ENCODE results near the gene CAB39L. TPM values are rescaled to one million over a fixed set of nuclear protein-coding genes. Genes with fewer than 3 reads are reported as not detected.

Gene CAB39L
- total RNA-seq: 4.0 and 5.8 TPM in 2 replicates

GRCh38 chr13:49443704-49444523 lies at the start of gene CAB39L, which contains the start of gene SETDB2:
TSS of gene CAB39L (minus strand) at chr13:49444064. CDS start at chr13:49382910, 61,154 bp downstream.
TSS of gene SETDB2 (plus strand) at chr13:49444274. CDS start at chr13:49451894, 7,620 bp downstream.
- intact Hi-C loops (cut with micrococcal nuclease): loop anchor here (1.0 to 10.0 kb wide), 11 partner anchors 10 to 683 kb away; partner anchors contain the start of genes CDADC1, FNDC3A, KPNA3 and PHF11
- H3K9me3 Mint-ChIP-seq: no peaks in the 10 kb centered on the region
- H3K4me1 Mint-ChIP-seq (ENCODE audit: low read depth): peaks cover 49% of the 10 kb centered on the region
- H3K27ac Mint-ChIP-seq: peak within 1 kb of the TSS; percentile 99
- peaks cover 12% of the 10 kb centered on the region for H3K36me3 Mint-ChIP-seq (ENCODE audit: low read depth)
- H3K4me3 Mint-ChIP-seq (ENCODE audit: low read depth): peak within 1 kb of the TSS; percentile 95
- peak; percentile 99 for DNase-seq (ENCODE audit: low spot score)
- peaks cover 8% of the 10 kb centered on the region for H3K27me3 Mint-ChIP-seq (ENCODE audit: low read depth)

GRCh38 chr13:49488563-49488962 lies 44.7 kb upstream of the CAB39L start:
- intact Hi-C loops (cut with micrococcal nuclease): no loop called here
- H3K4me3 Mint-ChIP-seq (ENCODE audit: low read depth): no peak overlapping the region
- no peak overlapping the region for H3K27ac Mint-ChIP-seq

GRCh38 chr13:49481788-49482187 lies 37.9 kb upstream of the CAB39L start:
- Mint-ChIP-seq H3K36me3 (ENCODE audit: low read depth) (peaks cover 38% of the 10 kb centered on the region), H3K27ac (no peak overlapping the region)

More at GRCh38 chr13:49488563-49488962, 44.7 kb upstream of the CAB39L start:
- no peaks in the 10 kb centered on the region for H3K9me3 Mint-ChIP-seq
- DNase-seq (ENCODE audit: low spot score): no peak
- H3K36me3 Mint-ChIP-seq (ENCODE audit: low read depth): peaks cover 25% of the 10 kb centered on the region
- H3K4me1 Mint-ChIP-seq (ENCODE audit: low read depth): peaks cover 2% of the 10 kb centered on the region
- no peaks in the 10 kb centered on the region for H3K27me3 Mint-ChIP-seq (ENCODE audit: low read depth)

GRCh38 chr13:49476529-49476928 lies 32.7 kb upstream of the CAB39L start:
- intact Hi-C loops (cut with micrococcal nuclease): no loop called here
- no peak overlapping the region for H3K27ac Mint-ChIP-seq
- DNase-seq (ENCODE audit: low spot score): no peak
- H3K36me3 Mint-ChIP-seq (ENCODE audit: low read depth): peaks cover 28% of the 10 kb centered on the region
- H3K4me3 Mint-ChIP-seq (ENCODE audit: low read depth): no peak overlapping the region
- H3K27me3 Mint-ChIP-seq (ENCODE audit: low read depth): no peaks in the 10 kb centered on the region
- no peaks in the 10 kb centered on the region for H3K4me1 Mint-ChIP-seq (ENCODE audit: low read depth)
- no peaks in the 10 kb centered on the region for H3K9me3 Mint-ChIP-seq

More at GRCh38 chr13:49481788-49482187, 37.9 kb upstream of the CAB39L start:
- no peak overlapping the region for H3K4me3 Mint-ChIP-seq (ENCODE audit: low read depth)
- H3K27me3 Mint-ChIP-seq (ENCODE audit: low read depth): no peaks in the 10 kb centered on the region
- no peak for DNase-seq (ENCODE audit: low spot score)
- H3K9me3 Mint-ChIP-seq: no peaks in the 10 kb centered on the region
- H3K4me1 Mint-ChIP-seq (ENCODE audit: low read depth): no peaks in the 10 kb centered on the region
- intact Hi-C loops (cut with micrococcal nuclease): no loop called here

- Mint-ChIP-seq H3K4me1 (ENCODE audit: low read depth) (no peaks in the 10 kb centered on the region), H3K27me3 (ENCODE audit: low read depth) (no peaks in the 10 kb centered on the region)
- intact Hi-C loops (cut with micrococcal nuclease): no loop called here
Observed at GRCh38 chr13:49472186-49472585, 28.3 kb upstream of the CAB39L start.

GRCh38 chr13:49466292-49466838 lies 22.5 kb upstream of the CAB39L start:
- Mint-ChIP-seq H3K4me3 (ENCODE audit: low read depth) (no peak overlapping the region), H3K4me1 (ENCODE audit: low read depth) (no peaks in the 10 kb centered on the region), H3K27me3 (ENCODE audit: low read depth) (no peaks in the 10 kb centered on the region), H3K27ac (no peak overlapping the region), H3K36me3 (ENCODE audit: low read depth) (peaks cover 74% of the 10 kb centered on the region), H3K9me3 (peaks cover 10% of the 10 kb centered on the region)
- no peak for DNase-seq (ENCODE audit: low spot score)
- intact Hi-C loops (cut with micrococcal nuclease): no loop called here

More at GRCh38 chr13:49472186-49472585, 28.3 kb upstream of the CAB39L start:
- no peak for DNase-seq (ENCODE audit: low spot score)
- Mint-ChIP-seq H3K9me3 (no peaks in the 10 kb centered on the region), H3K27ac (no peak overlapping the region), H3K36me3 (ENCODE audit: low read depth) (peaks cover 42% of the 10 kb centered on the region), H3K4me3 (ENCODE audit: low read depth) (no peak overlapping the region)

- Mint-ChIP-seq H3K9me3 (peaks cover 10% of the 10 kb centered on the region), H3K4me3 (ENCODE audit: low read depth) (no peak overlapping the region), H3K36me3 (ENCODE audit: low read depth) (peaks cover 74% of the 10 kb centered on the region), H3K27ac (no peak overlapping the region), H3K27me3 (ENCODE audit: low read depth) (no peaks in the 10 kb centered on the region), H3K4me1 (ENCODE audit: low read depth) (no peaks in the 10 kb centered on the region)
- no peak for DNase-seq (ENCODE audit: low spot score)
- intact Hi-C loops (cut with micrococcal nuclease): no loop called here
Observed at GRCh38 chr13:49464621-49465325, 20.9 kb upstream of the CAB39L start.

- Mint-ChIP-seq H3K4me1 (ENCODE audit: low read depth) (no peaks in the 10 kb centered on the region), H3K27me3 (ENCODE audit: low read depth) (no peaks in the 10 kb centered on the region), H3K36me3 (ENCODE audit: low read depth) (peaks cover 68% of the 10 kb centered on the region), H3K4me3 (ENCODE audit: low read depth) (no peak overlapping the region), H3K27ac (no peak overlapping the region), H3K9me3 (peaks cover 10% of the 10 kb centered on the region)
- DNase-seq (ENCODE audit: low spot score): no peak
- intact Hi-C loops (cut with micrococcal nuclease): no loop called here
Observed at GRCh38 chr13:49464085-49464484, 20.2 kb upstream of the CAB39L start.

- H3K27me3 Mint-ChIP-seq (ENCODE audit: low read depth): no peaks in the 10 kb centered on the region
- H3K4me1 Mint-ChIP-seq (ENCODE audit: low read depth): peaks cover 6% of the 10 kb centered on the region
- peaks cover 10% of the 10 kb centered on the region for H3K9me3 Mint-ChIP-seq
- H3K4me3 Mint-ChIP-seq (ENCODE audit: low read depth): no peak overlapping the region
- H3K27ac Mint-ChIP-seq: no peak overlapping the region
- DNase-seq (ENCODE audit: low spot score): no peak
- H3K36me3 Mint-ChIP-seq (ENCODE audit: low read depth): peaks cover 45% of the 10 kb centered on the region
- intact Hi-C loops (cut with micrococcal nuclease): no loop called here
Observed at GRCh38 chr13:49459580-49459979, 15.7 kb upstream of the CAB39L start.

- Mint-ChIP-seq H3K9me3 (peaks cover 3% of the 10 kb centered on the region), H3K27ac (no peak overlapping the region), H3K36me3 (ENCODE audit: low read depth) (peaks cover 35% of the 10 kb centered on the region), H3K4me1 (ENCODE audit: low read depth) (peaks cover 15% of the 10 kb centered on the region), H3K4me3 (ENCODE audit: low read depth) (no peak overlapping the region), H3K27me3 (ENCODE audit: low read depth) (no peaks in the 10 kb centered on the region)
- DNase-seq (ENCODE audit: low spot score): no peak
- intact Hi-C loops (cut with micrococcal nuclease): no loop called here
Observed at GRCh38 chr13:49457221-49457620, 13.4 kb upstream of the CAB39L start.

- no peaks in the 10 kb centered on the region for H3K9me3 Mint-ChIP-seq
- intact Hi-C loops (cut with micrococcal nuclease): no loop called here
- peaks cover 15% of the 10 kb centered on the region for H3K4me1 Mint-ChIP-seq (ENCODE audit: low read depth)
- H3K36me3 Mint-ChIP-seq (ENCODE audit: low read depth): peaks cover 28% of the 10 kb centered on the region
- H3K27ac Mint-ChIP-seq: no peak overlapping the region
- no peak for DNase-seq (ENCODE audit: low spot score)
- no peak overlapping the region for H3K4me3 Mint-ChIP-seq (ENCODE audit: low read depth)
- no peaks in the 10 kb centered on the region for H3K27me3 Mint-ChIP-seq (ENCODE audit: low read depth)
Observed at GRCh38 chr13:49456156-49456555, 12.3 kb upstream of the CAB39L start.

- intact Hi-C loops (cut with micrococcal nuclease): no loop called here
- no peaks in the 10 kb centered on the region for H3K27me3 Mint-ChIP-seq (ENCODE audit: low read depth)
- H3K36me3 Mint-ChIP-seq (ENCODE audit: low read depth): peaks cover 24% of the 10 kb centered on the region
- H3K9me3 Mint-ChIP-seq: no peaks in the 10 kb centered on the region
- no peak overlapping the region for H3K4me3 Mint-ChIP-seq (ENCODE audit: low read depth)
- H3K27ac Mint-ChIP-seq: no peak overlapping the region
- H3K4me1 Mint-ChIP-seq (ENCODE audit: low read depth): peaks cover 20% of the 10 kb centered on the region
- DNase-seq (ENCODE audit: low spot score): no peak
Observed at GRCh38 chr13:49455007-49455398, 11.1 kb upstream of the CAB39L start.
